MM.1S (cell line): ENCODE results near the gene ZNF367.

Source experiments
- EZH2phosphoT487 ChIP-seq: fragments of 300-600 bp; sonication (generic); IDR thresholded peaks from 2 replicates; pipeline ENCODE4 v1.6.1; 2018; ENCODE audit warnings: antibody characterized with exemption, low read length
- TF ChIP-seq, protein P1 (sequence below): fragments of 300-600 bp; sonication (generic); IDR thresholded peaks from 2 replicates; pipeline ENCODE4 v1.5.1; 2016; ENCODE audit warnings: antibody characterized with exemption, low read length, mixed read lengths

DNA sequence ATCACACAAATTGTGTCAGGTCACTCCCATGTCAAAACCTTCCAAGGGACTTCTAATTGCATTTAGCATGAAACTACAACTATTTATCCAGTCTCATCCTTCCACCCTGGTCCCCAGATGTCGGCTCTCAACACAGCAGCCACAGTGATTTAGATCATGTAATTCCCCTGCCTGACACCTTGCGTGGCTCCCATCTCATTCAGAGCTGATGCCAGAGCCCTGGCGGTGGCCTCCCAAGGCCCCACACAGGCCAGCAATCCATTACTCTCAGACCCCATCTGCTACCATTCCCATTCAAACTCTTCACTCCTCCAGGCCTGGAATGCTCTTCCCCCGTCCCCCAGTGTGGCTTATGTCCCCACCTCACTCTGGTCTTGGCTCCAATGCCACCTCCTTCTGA is 37.0 kb downstream of the ZNF367 start:
- TF ChIP-seq, protein P1, sequence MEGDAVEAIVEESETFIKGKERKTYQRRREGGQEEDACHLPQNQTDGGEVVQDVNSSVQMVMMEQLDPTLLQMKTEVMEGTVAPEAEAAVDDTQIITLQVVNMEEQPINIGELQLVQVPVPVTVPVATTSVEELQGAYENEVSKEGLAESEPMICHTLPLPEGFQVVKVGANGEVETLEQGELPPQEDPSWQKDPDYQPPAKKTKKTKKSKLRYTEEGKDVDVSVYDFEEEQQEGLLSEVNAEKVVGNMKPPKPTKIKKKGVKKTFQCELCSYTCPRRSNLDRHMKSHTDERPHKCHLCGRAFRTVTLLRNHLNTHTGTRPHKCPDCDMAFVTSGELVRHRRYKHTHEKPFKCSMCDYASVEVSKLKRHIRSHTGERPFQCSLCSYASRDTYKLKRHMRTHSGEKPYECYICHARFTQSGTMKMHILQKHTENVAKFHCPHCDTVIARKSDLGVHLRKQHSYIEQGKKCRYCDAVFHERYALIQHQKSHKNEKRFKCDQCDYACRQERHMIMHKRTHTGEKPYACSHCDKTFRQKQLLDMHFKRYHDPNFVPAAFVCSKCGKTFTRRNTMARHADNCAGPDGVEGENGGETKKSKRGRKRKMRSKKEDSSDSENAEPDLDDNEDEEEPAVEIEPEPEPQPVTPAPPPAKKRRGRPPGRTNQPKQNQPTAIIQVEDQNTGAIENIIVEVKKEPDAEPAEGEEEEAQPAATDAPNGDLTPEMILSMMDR: no peak
- no peak for TF ChIP-seq EZH2phosphoT487
